NCI-H510A (cell line): ENCODE results near the gene ASTN2.

Experiments
- DNase-seq: peaks from one replicate; lab custom pipeline; 2025; lab: John Stamatoyannopoulos, UW

Gene ASTN2

DNA sequence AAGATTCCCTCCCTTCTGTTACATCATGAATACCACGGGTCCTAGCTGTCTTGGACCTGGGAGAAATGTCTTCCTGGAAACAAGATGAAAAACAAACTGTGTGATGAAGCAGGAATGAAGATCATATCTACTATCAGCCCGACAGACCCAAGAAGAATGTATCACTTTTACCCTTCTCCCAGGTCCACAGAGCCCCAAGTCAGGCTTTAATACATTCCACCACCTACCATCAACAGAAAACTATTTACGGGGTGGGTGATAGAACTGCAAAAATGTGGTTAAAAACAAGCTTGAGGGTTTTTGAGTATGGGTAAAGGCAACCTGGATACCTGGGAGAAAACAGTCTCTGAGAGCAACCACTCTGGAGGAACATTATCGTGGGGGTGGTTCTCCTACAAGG is 400.8 kb downstream of the ASTN2 start:
- no peak for DNase-seq

GRCh38 chr9:117013440-117013995 is 401.3 kb downstream of the ASTN2 start:
- DNase-seq = no peak

DNA sequence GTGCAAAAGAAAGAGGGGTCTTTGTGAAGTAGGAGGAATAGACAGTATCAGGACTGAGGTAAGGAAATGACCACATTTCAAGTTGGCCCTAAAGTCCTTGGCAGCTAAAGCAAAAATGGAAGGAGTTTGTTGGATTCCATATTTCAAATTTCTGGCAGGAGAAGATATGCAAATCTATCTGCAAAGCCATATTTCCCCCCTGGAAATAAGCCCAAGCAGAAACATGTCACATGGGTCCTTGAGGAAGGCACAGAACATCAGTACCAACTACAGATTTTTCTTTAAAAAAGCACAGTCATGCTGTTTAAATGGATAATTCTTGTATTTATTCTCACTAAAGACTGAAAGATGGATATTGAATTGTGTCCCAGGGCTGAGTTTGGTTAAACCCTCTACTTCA is 404.8 kb downstream of the ASTN2 start:
- no peak for DNase-seq

GRCh38 chr9:117008876-117009275 is 406.0 kb downstream of the ASTN2 start:
- no peak for DNase-seq

DNA sequence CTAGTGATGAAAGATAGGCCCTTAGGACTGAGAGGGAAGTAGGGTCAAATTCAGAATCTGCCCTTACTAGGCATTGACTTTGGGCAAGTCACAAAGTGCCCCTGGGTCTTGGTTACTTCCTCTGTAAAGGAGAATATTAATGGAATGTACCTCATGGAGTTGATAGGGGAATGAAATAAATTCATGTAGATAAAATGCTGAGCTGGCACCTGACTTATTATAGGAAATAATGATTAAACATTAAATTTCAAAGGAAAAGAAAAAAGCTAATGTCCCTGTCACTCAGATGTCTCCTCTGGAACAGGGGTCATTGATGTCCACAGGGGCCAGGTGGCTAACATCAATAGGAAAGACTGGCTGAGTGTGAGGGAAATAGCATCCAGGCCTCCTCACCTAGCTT is 406.4 kb downstream of the ASTN2 start:
- no peak for DNase-seq

- no peak for DNase-seq
Measured at GRCh38 chr9:117002686-117003085, 412.2 kb downstream of the ASTN2 start.

GRCh38 chr9:117000834-117001233 is 414.0 kb downstream of the ASTN2 start:
- no peak for DNase-seq

GRCh38 chr9:117000196-117000723 is 414.6 kb downstream of the ASTN2 start:
- DNase-seq = no peak

GRCh38 chr9:116998305-116998704 is 416.6 kb downstream of the ASTN2 start:
- DNase-seq = no peak

DNA sequence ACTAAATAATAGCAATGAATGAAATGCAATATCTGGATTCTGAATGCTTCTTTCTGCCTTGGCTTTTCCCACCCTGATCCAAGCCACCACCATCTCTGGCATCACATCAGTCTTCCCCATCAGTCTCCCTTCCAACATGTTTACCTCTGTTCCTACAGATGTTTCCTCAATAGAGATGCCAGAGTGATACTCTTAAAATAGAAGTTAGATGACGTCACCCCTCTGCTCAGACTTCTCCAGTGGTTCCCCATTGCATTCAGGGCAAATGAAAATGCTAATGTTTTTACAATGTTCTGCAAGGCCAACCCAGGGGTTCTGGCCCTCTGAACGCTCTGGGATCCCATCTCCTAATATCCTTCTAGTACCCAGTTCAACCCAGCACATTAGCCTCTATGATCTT is 422.0 kb downstream of the ASTN2 start:
- no peak for DNase-seq

DNA sequence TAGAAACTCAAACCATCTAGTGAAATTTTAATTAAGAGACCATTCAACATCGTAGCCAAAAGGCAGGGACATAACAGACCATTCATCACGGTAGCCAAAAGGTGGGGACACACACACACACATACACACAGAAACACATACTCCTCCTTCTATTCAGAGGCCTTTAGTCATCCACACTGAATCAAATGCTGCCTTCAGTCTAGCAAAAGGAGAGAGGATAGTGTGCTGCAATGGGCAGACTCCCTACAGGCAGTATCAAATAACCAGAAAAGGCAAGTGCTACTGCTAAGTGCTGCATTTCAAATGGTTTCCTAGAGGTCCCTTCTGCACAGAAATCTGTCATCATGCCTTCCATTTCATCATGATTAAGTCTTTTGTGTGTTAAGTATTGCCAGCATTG is 423.8 kb downstream of the ASTN2 start:
- no peak for DNase-seq

- no peak for DNase-seq
Measured at GRCh38 chr9:116990592-116990991, 424.3 kb downstream of the ASTN2 start.

- DNase-seq = no peak
Measured at GRCh38 chr9:116987721-116988485, 427.0 kb downstream of the ASTN2 start.

- no peak for DNase-seq
Measured at GRCh38 chr9:116986015-116986414, 428.8 kb downstream of the ASTN2 start.

GRCh38 chr9:116985596-116985995 is 429.3 kb downstream of the ASTN2 start:
- DNase-seq = no peak

- no peak for DNase-seq
Measured at GRCh38 chr9:116984111-116984510, 430.7 kb downstream of the ASTN2 start.

DNA sequence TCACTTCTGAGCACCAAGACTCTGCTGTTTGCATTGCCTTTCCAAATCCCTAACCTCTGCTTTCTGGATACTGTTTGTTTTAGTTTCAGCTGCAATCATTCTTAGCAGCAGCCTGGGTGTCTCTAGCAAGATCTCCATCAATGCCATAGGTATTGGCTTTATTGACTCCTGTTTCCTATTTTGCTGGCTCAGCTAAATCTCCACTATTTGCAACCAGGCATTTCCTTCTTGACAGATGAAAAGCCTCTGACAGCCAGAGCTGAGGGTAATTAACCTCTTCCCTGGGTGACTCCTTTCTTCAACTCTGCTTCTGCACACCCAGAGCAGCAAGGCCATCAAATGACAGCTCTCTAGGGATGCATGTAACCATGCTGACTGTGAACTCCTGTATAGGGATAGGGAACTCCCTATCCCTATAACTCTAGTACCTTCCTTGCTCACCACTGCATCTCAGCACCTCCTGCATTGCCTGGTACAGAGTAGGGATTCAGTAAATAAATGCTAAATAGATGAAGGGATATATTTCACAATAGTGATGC is 434.2 kb downstream of the ASTN2 start:
- no peak for DNase-seq

DNA sequence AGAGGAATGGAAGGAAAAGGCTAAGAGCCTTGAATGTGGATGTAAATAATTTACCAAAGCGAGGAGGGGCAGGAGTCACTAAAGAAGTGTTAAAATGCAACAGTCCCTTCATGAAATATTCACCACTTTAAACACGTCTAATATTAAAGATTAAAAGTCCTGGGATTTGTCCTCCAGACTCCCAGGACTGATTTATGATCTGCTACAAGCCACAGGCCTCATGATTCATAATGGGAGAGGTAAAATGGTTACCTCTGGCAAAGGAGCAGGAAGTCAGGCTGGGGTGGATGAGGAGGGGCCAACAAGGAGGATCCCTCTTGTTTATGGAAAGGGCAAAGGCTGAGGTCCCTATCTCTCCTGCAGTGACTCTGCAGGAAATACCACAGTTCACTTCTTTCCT is 435.4 kb downstream of the ASTN2 start:
- DNase-seq = no peak

DNA sequence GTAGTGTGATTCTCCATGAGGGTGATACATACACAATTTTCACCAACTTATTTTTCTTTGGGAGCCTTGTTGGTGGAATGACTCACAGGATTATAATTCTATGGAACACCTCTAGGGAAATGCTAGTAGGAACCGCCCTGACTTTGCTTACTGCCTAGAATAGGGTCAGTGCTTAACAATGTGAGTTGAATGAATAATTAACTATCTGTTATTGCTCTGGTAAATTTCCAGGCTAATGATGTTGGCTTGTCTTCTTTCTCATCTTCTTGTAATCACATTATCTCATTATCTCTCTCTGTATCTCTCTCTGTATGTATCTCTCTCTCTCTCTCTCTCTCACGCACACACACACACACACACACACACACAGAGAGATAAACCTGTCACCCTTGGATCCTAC is 436.7 kb downstream of the ASTN2 start:
- DNase-seq = no peak

DNA sequence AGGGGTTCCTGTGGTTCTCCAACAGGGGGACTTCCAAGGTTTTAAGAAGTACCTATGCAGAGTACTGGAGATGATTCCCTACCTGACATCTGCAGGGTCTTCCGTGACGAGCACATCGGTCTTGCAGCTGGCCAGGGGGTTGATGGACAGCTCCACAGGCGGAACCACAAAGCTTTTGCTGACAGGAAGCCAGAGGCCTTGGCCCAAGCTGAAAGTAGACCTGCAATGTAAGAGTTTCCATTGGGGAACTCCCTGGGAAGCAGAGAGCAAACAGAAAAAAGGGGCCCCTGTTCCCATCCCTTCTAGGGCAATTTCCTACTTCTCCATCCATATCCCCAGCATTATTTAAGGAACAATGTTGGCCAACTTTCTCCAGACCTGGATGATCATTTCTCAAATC is 439.7 kb downstream of the ASTN2 start:
- DNase-seq = no peak

GRCh38 chr9:116966199-116966598 is 448.7 kb downstream of the ASTN2 start:
- DNase-seq = no peak

- DNase-seq = no peak
Measured at GRCh38 chr9:116964258-116964657, 450.6 kb downstream of the ASTN2 start.

DNA sequence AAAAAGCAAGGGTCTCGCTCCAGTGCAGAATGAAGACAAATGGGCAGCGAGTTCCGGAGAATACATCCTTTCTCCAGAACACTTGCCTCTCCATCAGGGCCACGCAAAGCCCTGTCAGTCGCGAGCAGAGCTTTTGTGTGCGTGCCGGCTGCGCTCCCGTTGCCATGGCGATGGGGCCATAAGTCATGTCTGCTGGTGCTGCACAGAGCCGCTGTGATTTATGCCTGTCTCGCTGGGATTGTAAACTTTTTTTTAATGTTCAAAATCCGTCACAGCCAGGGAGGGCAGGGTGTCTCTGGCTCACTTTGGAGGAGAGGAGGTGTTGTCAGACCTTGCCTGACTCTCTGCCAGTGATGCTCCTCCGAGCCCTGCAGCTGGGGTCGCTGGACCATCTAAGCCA is 455.0 kb downstream of the ASTN2 start:
- no peak for DNase-seq

GRCh38 chr9:116958881-116959280 is 456.0 kb downstream of the ASTN2 start:
- no peak for DNase-seq
